GM19238 (cell line): ENCODE measurements around the gene UNC13D.
"Not testable (repeated sequence)": the region's sequence is repeated elsewhere in the genome, so short reads cannot be mapped to it uniquely, and the experiment has no call there.

Experiments used
- DNase-seq: peaks from one replicate; pipeline ENCODE4 v3.0.0; 2011; ENCODE audit warnings: low spot score; ENCODE audit not compliant: insufficient read length

Gene UNC13D

DNA sequence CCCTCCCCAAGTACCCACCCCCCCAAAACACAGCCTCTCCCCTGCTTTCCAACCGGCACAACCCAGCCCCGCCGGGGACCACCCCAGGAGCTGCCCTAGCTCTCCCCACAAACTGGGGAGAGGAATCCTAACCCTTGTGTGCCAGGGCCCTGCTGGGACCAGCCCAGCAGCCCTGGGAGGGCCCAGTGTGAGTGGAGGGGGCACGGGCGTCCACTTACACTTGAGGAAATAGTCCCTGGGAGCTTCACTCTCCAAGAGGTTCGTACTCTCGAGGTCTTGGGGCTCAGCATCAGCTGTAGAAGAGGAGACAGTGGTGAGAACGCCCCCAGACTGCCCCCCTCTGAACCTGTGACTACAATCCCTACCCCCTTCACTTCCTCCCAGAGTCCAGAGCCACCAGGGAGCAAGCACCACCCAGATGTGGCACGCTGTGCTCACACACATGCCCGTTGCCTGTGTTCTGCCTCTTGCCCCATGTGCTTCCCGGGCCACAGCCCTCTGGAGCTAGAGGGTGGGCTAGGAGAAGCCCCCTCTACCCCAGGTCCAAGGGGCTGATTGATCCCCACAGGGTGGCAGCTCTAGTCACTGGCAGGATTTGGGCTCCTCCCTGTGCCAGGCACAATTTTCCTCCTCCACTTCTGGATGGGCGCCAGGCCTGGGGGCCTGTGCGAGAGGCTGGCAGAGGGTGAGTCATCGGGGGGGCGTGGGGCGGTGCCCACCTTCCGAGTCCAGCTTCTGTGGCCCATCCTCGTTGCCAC lies 31.2 kb upstream of the UNC13D start:
- DNase-seq = no peak

DNA sequence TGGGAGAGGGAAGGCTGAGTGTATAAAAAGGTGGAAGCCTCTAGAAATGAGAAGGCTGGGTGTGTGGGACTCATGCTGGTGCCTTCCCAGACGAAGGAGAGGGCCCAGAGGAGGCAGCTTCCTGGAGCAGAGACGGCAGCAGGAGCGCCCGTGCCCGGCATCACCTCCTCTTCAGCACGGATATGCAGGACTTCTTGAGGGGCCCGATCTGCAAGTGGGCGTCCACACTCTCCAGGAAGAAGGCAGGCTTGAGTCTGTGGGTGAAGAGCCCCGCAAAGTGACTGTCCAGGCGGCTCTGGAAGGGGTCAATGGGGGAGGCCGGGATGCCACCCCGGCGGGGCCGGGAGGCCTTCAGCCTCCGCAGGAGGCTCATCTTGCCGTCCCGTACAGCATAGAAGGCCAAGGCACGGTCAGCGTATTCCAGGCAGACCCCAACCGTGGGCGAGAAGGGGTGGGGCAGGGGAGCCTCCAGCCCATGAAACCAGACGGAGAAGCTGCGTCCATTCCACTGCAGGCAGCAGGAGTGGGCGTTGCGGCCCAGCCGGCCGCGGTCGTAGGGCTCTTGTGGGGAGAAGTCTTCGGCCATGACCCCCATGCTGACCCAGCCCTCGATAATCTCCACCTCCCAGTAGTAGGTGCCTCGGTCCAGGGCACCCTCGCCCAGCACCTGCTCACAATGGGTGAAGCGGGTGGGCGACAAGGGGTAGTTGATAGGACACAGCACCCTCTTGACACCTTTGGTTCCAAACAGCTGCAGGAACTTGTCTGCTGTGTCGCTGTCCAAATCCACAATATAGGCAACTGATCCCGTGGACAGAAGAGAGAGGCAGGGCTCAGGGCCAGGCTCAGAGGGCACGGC lies 30.3 kb upstream of the UNC13D start:
- DNase-seq = no peak

DNA sequence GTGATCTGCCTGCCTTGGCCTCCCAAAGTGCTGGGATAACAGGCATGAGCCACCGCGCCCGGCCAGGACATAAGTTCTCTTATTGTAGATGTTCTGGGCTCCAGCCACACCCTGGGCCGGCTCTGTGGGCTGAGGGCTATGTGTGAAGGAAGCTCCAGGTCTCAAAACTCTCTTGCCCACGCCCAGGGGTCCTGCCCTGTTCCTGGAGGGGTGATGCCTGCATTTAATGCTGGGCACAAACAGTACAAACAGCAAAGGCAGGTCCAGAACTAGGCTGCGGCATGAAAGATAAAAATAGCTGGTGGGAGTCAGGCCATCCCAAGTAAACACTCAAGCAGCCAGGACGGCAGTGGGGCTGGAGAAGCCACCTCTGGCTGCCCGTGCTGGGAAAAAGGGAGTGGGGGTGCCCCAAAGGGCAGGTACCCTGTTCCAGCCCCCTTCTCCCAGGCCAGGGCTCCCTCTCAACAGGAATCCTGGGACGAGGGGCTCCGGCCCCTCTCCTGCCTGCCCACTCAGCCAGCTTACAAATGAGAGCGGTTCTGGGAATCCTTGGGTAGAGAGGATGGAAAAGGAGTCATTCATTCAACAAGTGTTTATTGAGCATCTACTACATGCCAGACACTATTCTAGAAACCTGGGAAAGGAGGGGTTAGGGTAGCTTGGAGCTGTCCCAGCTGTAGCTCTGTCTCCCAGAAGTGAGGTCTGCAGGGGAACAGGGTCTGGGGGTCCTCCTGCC lies 29.6 kb upstream of the UNC13D start:
- DNase-seq = no peak

DNA sequence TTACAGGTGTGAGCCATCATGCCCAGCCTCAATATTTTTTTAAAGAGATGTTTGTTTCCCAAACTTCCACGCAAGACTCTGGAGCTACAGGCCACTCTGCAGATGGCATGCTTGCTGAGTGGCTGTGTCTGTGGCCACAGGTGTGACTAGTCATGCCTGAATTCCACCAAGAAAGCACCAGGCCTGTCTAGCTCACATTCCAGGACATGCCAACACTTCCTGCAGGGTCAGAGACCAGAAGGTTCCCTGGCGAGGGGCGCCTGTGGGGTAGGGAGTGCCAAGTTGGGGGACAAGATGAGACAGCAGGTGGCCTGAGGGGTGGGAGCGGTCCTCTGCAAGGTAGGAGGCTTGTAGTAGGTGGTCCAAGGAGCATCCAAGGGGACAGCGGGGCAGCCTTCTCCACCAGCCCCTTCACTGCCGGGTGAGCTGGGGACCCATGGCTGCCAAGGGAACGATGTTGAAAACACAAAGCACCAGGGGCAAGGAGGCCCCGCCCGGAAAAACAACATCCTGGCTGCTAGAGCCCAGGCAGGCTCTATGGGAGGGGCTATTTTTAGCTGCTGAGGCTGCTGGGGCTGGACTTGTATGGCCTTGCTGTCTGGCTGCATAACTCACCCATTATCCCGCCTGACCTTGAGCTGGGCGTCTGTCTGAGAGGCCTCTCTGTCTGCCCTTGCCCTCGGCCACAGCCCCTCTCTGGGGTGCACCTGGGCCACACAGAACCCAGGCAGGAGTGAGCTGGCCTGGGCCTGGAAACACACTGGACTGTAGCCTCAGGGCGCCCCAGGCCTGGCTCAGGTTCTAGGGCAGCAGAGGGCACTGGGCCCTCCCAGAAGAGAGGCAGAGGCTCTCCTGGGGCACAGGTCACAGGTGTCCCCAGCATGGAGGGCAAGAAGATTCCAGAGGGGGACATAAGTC lies 28.5 kb upstream of the UNC13D start:
- no peak for DNase-seq

DNA sequence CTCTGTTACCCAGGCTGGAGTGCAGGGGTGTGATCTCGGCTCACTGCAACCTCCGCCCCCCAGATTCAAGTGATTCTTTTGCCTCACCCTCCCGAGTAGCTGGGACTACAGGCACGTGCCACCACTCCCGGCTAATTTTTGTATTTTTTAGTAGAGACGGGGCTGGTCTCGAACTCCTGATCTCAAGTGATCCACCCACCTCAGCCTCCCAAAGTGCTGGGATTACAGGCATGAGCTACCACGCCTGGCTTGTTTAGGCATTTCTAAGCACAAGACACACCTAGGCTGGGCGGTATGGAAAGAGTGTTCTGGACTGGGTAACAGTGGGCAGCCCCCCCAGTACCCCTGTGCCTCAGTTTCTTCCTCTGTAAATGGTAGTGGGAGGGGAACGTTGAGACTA lies 26.0 kb upstream of the UNC13D start:
- DNase-seq = not testable (repeated sequence)

DNA sequence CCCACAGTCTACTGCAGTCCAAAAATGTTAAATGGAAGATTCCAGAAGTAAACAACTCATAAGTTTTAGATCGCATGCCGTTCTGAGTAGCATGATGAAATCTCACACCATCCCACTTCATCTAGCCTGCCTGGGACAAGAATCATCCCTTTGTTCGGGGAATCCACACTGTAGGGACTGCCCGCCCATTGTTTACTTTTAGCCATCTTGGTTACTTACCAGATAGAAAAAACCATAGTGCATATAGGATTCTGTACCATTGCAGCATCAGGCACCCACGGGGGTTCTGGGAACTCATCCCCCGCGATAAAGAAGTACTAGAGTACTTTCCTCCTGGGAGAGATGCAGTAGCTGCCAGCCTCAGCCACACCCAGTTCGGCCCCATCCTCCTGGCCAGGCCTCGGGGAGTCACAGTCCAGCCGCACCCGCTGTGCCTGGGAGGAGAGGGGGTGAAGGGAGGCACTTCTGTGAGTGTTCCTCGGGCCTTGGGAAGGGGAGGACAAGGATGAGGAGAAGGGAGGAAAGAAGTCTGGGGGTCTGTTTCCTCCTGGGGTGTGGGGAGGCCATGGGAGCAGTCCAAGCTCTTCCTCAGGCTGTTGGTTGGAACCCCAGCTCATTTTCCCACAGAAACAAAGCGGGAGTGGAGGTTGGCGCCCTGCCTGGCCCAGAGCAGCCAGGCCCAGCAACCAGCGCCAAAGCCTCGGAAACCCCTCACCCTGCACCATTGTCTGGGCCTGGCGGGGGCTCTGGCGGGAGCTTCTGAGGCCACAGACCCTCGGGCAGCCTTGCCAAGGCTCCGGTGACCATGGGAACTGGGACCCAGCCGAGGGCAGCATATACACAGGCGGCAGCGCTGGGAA lies 25.3 kb upstream of the UNC13D start:
- no peak for DNase-seq

DNA sequence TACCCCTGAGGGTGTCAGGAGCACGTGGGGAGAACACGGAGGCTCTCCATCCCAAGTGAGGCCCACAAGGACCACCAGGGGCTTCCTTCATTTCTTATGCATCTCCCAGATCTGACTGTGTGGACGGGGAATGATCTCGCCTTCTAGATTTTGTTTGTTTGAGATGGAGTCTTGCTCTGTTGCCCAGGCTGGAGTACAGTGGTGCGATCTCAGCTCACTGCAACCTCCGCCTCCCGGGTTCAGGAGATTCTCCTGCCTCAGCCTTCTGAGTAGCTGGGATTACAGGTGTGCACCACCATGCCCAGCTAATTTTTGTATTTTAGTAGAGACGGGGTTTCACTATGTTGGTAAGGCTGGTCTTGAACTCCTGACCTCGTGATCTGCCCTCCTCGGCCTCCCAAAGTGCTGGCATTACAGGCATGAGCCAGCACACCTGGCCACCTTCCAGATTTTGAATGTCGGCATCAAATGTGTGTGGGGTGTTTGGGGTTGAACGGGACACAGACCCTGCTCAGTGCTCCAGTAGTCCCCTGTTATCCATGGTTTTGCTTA lies 24.6 kb upstream of the UNC13D start:
- DNase-seq = not testable (repeated sequence)

DNA sequence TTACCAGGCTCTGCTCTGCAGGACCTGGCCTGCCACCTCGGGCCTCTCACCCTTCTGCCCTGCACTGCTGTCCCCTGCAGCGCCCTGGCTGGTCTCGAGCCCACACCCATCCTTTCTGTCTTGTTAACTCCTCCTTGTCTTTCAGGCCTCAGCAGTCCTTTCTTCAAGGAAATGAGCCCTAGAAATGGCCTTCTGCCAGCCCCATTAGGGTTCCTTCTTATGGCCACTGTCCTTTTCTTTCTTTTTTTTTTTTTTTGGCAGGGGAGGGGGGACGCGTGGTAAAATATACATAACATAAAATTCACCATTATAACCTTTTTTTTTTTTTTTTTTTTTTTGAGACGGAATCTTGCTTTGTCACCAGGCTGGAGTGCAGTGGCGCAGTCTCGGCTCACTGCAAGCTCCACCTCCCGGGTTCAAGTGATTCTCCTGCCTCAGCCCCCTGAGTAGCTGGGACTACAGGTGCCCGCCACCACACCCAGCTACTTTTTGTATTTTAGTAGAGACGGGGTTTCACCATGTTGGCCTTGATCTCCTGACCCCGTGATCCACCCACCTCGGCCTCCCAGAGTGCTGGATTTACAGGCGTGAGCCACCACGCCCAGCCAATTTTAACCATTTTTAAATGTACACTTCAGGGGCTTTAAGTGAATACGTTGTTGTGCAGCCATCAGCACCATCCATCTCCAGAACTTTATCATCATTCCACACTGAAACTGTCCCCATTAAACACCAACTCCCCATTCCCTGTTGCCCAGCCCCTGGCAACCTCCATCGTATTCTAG lies 21.4 kb upstream of the UNC13D start:
- DNase-seq = not testable (repeated sequence)

DNA sequence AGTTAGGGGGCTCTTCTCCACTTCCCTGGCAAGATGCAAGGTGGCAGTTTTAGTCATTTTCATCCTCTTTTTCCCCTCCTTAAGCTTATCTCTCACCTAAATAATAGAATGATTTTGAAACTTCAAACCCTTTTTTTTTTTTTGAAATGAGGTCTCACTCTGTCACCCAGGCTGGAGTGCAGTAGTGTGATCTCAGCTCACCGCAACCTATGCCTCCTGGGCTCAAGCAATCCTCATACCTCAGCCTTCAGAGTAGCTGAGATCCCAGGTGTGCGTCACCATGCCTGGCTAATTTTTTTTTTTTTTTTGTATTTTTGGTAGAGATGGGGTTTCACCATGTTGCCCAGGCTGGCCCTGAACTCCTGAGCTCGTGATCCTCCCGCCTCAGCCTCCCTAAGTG lies 20.7 kb upstream of the UNC13D start:
- DNase-seq = not testable (repeated sequence)

DNA sequence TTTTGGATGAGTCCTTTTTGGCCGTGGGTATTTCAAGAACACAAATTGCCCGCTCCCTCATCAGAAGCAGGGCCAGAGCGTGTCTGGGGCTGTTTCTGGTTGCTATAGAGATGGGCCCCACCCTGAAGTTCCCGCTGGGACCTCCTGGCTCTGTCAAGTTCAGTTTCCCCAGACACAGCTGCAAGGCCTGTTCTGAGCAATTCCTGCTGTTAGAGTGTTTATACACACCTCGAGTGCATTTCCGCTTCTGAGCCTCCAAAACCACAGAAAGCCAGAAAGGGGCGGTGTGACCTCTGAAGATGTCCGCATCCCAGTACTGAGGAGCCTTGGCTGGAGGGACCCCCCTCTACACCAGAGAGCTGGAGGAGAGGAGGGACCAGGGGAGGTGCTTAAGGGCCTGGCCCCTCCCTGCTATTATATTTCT lies 20.3 kb upstream of the UNC13D start:
- peak; percentile 89 for DNase-seq

DNA sequence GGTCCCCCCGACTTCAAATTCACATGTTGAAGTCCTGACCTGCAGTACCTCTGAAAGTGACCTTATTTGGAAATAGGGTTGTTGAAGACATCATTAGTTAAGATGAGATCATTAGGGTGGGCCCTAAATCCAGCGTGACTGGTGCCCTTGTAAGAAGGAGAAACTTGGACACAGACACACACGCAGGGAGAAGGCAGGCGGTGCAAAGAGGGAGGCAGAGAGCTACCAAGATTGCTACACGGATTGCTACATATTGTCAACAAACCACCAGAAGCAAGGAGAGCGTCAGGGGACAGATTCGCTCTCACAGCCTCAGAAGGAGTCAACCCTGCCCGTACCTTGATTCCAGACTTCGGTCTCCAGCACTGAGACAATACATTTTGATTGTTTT lies 17.7 kb upstream of the UNC13D start:
- no peak for DNase-seq

DNA sequence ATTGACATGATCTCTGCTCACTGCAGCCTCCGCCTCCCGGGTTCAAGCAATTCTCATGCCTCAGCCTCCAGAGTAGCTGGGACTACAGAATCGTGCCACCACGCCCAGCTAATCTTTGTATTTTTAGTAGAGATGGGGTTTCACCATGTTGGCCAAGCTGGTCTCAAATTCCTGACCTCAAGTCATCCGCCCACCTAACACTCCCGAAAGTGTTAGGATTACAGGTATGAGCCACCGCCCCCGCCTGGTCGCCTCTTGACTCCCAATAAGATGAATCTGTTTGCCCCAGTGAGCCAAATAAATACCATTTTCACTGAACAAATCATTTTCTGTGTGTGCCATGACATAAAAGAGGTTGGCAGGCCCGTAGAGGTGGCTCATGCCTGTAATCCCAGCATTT lies 15.2 kb upstream of the UNC13D start:
- not testable (repeated sequence) for DNase-seq

DNA sequence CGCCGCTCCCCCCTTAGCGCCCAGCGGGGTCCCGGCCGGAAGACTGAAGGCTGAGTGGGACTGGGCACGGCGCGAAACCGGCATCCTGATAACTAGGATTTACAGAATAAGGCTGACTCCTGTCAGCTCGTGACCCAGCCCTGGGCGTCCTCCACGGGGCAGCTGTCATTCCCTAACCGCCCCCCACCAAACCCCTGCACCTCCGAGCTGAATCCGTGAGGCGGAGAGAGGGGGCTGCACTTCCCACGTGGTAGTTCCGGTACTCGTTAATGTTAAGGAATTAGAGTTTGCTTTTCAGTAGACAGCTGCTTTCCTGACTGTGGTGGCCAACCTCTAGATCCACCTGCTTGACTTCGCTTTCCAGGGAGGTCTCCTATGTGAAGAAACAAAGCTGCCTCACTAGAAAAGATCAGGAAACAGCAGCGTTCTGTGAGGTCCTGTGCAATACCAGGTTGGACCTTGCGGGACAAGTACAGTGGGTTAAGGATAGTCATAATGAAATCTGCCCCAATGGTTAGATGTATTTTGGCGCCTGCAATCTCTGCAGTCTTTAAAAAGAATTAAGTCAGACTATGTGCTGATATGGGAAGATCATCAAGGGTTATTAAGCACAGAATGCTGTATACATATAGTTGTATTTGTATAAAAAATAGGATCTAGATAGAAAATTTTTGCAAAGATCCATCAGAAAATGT lies 12.0 kb upstream of the UNC13D start:
- no peak for DNase-seq

DNA sequence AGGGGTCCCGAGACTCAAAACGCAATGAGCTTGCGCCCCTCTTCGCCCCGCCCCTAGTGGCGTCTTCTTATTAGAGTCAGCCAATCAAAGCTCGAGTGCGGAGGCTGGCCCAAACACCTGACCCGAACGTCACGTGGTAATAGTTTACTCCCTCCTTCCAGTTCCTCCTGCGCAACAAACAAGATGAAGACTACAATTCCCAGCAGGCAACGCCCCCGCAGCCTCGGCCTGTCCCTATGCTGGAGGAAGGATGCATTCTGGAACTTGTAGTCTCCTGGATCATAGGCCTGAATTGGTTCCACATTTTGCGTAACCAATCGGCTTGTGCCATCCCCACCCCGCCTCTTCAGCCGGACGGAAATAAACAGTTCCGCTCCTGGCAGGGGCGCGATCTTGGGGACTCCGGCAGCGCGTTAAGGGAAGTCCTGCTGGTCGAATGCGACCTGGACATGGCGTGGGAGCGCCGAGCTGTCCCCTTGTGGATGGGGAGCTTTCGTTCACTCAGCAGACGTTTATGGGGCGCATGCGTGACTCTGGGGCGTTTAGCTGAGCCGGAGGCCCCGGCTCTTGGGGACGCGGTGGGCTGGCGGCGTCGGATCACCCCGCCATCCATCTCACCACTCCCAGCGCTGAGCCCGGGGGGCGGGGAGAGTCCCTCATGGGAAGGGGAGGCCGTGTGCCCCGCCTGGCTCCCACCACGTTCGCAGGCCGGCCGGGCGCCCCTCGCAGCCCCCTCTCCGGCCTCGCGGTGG lies 11.3 kb upstream of the UNC13D start, which contains the start of gene WBP2:
TSS of gene WBP2 (minus strand) at position 26 of the 752 bp plus-strand sequence. CDS start 38 bp downstream, outside the sequence.
- DNase-seq = peak; percentile 97

DNA sequence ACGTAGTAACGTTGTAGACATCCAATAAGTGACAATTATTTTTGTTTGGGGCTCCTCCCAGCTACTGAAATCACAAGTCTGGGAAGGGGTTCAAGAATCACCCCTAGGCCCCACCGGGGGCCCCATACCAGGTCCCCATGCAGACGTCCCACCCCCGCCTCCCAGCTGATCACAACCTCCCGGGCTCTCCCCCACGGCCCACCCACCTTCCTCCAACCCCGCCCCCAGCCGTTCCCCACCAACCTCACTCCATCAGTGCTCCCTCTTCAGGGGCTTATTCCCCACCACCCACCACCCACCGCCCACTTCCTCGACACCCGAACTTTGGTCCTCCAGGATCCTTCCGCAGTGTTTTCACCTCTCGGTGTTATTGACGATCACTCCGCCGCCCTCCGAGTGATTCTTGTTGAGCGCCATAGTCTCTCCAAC lies 10.7 kb upstream of the UNC13D start:
- DNase-seq = no peak

DNA sequence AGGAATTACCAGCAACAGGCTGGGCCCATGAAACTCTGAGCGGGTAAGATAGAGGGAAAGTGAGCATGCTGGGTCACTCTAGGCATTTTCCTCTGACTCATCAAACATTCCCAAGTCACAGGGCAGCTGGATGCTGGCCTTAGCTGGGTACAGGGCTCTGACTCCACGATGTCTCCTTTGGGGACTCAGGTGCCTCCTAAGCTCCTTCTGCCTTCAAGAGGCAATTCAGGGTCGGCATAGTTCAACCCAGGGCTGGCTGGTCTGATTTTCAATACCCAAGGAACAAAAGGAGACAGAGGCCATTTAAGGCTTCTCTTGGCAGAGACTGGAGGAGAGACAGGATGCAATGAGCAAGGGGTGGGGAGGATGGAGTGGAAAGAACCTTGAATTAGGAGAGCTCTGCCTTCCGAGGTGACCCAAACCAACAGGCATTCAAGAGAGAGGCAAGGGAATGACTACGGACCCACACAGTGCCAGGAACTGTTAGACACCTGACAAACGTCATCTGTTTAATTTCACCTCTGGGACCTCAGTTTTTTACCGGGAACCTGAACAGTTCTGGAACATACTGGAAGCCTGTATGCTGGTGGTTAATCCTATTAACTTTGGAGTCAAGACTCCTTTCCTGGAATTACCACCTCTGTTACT lies 10.0 kb upstream of the UNC13D start:
- DNase-seq = no peak

DNA sequence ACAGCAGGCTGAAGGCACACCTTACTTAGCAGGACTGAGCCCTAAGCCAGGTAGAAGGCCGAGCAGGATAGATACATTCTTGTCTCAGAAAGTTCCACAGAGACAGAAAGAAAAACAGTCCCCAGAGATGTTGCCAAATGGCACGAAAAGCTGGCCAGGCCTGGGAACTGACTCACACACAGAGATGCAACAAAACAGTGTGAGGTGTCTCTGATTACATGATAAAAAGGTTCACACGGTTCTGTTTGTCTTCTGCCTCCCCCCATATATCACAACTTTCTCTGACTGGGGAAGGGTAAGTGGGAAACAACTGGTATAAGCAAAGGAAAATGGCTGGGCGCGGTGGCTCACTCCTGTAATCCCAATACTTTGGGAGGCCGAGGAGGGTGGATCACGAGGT lies 9.2 kb upstream of the UNC13D start:
- no peak for DNase-seq
